Measurements from ENCODE around the gene ST6GALNAC6. TPM values are rescaled to one million over a fixed set of nuclear protein-coding genes. Genes with fewer than 3 reads are reported as not detected.

ST6GALNAC6 gene
- total RNA-seq, 1 experiment from 2014 or later: 24.5 TPM

GRCh38 chr9:127930231-127931091 is 31.1 kb upstream of the ST6GALNAC6 start, which contains the start of gene PIP5KL1:
Gene PIP5KL1 (minus strand): TSS chr9:127930777. CDS start chr9:127930752, 25 bp downstream.
- CTCF ChIA-PET: interaction anchor here (0.9 to 2.6 kb wide), 3 partner anchors 13 to 196 kb away, joined by 3 to 14 read pairs (median 3); partner anchors contain the start of gene TOR2A
- peak within 1 kb of the TSS; percentile 66 for H3K9ac ChIP-seq (ENCODE audit: low read length)
- no peaks in the 10 kb centered on the region; a peak in 1 of 4 replicates for H3K36me3 ChIP-seq (ENCODE audit: control insufficient read depth in 1 of 2, insufficient read depth in 2 of 2, low read length in 2 of 2)
- peak; percentile 68 for ATAC-seq
- H3K27me3 ChIP-seq (ENCODE audit: insufficient read depth, low read length): no peaks in the 10 kb centered on the region
- H3K9me3 ChIP-seq (ENCODE audit: control insufficient read depth in 1 of 2, insufficient read depth in 1 of 2, low read depth in 1 of 2, low read length in 2 of 2): no peaks in the 10 kb centered on the region
- peak within 1 kb of the TSS; percentile 84 for H3K27ac ChIP-seq (ENCODE audit: low read depth, low read length)
- H3K4me2 ChIP-seq (ENCODE audit: low read length): peak within 1 kb of the TSS; percentile 83
- peaks cover 52 to 89% of the 10 kb centered on the region in 2 experiments for H3K4me1 ChIP-seq (ENCODE audit: control insufficient read depth in 1 of 2, insufficient read depth in 2 of 2, low read length in 2 of 2)
- no peaks in the 10 kb centered on the region for H3K9me2 ChIP-seq (ENCODE audit: insufficient read depth)
- no peaks in the 10 kb centered on the region for H4K20me1 ChIP-seq (ENCODE audit: insufficient read depth)
- peak within 1 kb of the TSS; percentile 29 to 55 for H3K4me3 ChIP-seq (replicated peaks in 1 of 2; ENCODE audit: low read depth in 1 of 2, low read length in 2 of 2)
- TF ChIP-seq ZNF274 (IDR thresholded peaks at IDR 0.05; ENCODE audit: low read depth, low read length) (no peak), EGR1 (IDR thresholded peaks at IDR 0.05; ENCODE audit: low read depth) (no peak), POLR2A (IDR thresholded peaks at IDR 0.05; ENCODE audit: borderline replicate concordance, extremely low read depth, insufficient read depth, insufficient read length) (no peak), EZH2phosphoT487 (IDR thresholded peaks at IDR 0.05; ENCODE audit: borderline replicate concordance) (no peak), CTCF (IDR thresholded peaks at IDR 0.05 in 2 of 3, conservative IDR thresholded peaks at IDR 0.05 in 1 of 3; ENCODE audit: borderline replicate concordance in 1 of 3, insufficient read depth in 1 of 3, low read depth in 2 of 3, low read length in 2 of 3) (peak in 1 of 3 experiments; percentile 8; a peak in 1 of 6 replicates)
- no peak within 1 kb of the TSS for H2AFZ ChIP-seq (ENCODE audit: low read depth, low read length, poor library complexity, severe bottlenecking)
- H3K79me2 ChIP-seq (ENCODE audit: insufficient read depth, low read length): peaks cover 16% of the 10 kb centered on the region
- POLR2A ChIA-PET: interaction anchor here (1.1 kb wide), 1 partner anchor 11 kb away, joined by 3 read pairs; no protein-coding TSS in a partner anchor
- peak; percentile 52 for DNase-seq (ENCODE audit: low read depth, low spot score)
- no TSS peak for BruUV-seq (replicated peaks)
- intact Hi-C loops (cut with micrococcal nuclease): no loop called here
- RAD21 ChIA-PET (ENCODE audit: low non-redundant PET in 1 of 2, low total read pairs in 2 of 2, uncharacterized antibody in 2 of 2, unreplicated experiment in 2 of 2): no interaction called here
